Trophoblast cell (in vitro differentiated cells and primary cell): ENCODE measurements around the gene SPPL3.

ENCODE experiments used
- DNase-seq, 2 donors: peaks; one replicate each; pipeline ENCODE4 v3.0.0-alpha.2; 2016
- H2AFZ ChIP-seq: 2 replicates; pipeline ENCODE4 v1.6.1; 2013; ENCODE audit warnings: low read length, moderate library complexity, mild to moderate bottlenecking; ENCODE audit not compliant: insufficient read depth, poor library complexity
- H2AK5ac ChIP-seq: 2 replicates; pipeline ENCODE4 v1.6.1; 2013; ENCODE audit warnings: mild to moderate bottlenecking, low read length
- H2BK120ac ChIP-seq: 2 replicates; pipeline ENCODE4 v1.6.1; 2013; ENCODE audit warnings: low read length, mild to moderate bottlenecking, moderate library complexity; ENCODE audit not compliant: insufficient read depth, poor library complexity
- H2BK12ac ChIP-seq: 2 replicates; pipeline ENCODE4 v1.6.1; 2013; ENCODE audit warnings: mild to moderate bottlenecking, low read length, moderate library complexity
- H2BK5ac ChIP-seq: 2 replicates; pipeline ENCODE4 v1.6.1; 2013; ENCODE audit warnings: low read length, low read depth, moderate library complexity, mild to moderate bottlenecking; ENCODE audit not compliant: poor library complexity
- H3K14ac ChIP-seq: 2 replicates; pipeline ENCODE4 v1.6.1; 2013; ENCODE audit warnings: mild to moderate bottlenecking, low read length
- H3K18ac ChIP-seq: 2 replicates; pipeline ENCODE4 v1.6.1; 2013; ENCODE audit warnings: mild to moderate bottlenecking, low read length
- H3K23ac ChIP-seq: 2 replicates; pipeline ENCODE4 v1.6.1; 2013; ENCODE audit warnings: low read length
- H3K27ac ChIP-seq: 2 replicates; pipeline ENCODE4 v1.5.1; 2013; ENCODE audit warnings: low read depth, mild to moderate bottlenecking, inconsistent platforms, low read length, moderate library complexity
- H3K27me3 ChIP-seq: 2 replicates; pipeline ENCODE4 v1.6.1; 2013; ENCODE audit warnings: inconsistent platforms, mild to moderate bottlenecking, low read length, moderate library complexity; ENCODE audit not compliant: insufficient read depth
- H3K36me3 ChIP-seq, 2 experiments: 1 replicate in 1 of 2; 2 replicates in 1 of 2; pipeline ENCODE4 v1.6.1; 2013; ENCODE audit warnings: low read length in 2 of 2, mild to moderate bottlenecking in 2 of 2, moderate library complexity in 1 of 2; ENCODE audit not compliant: insufficient read depth in 2 of 2, control insufficient read depth in 1 of 2
- H3K4ac ChIP-seq: 2 replicates; pipeline ENCODE4 v1.6.1; 2013; ENCODE audit warnings: low read depth, mild to moderate bottlenecking, low read length, moderate library complexity
- H3K4me1 ChIP-seq, 2 experiments: 1 replicate in 1 of 2; 2 replicates in 1 of 2; pipeline ENCODE4 v1.6.1; 2013; ENCODE audit warnings: low read length in 2 of 2, mild to moderate bottlenecking in 2 of 2, moderate library complexity in 1 of 2; ENCODE audit not compliant: insufficient read depth in 2 of 2, control insufficient read depth in 1 of 2
- H3K4me2 ChIP-seq: 2 replicates; pipeline ENCODE4 v1.6.1; 2013; ENCODE audit warnings: inconsistent platforms, mild to moderate bottlenecking, low read length, moderate library complexity
- H3K4me3 ChIP-seq: 2 replicates; pipeline ENCODE4 v1.5.1; 2013; ENCODE audit warnings: mild to moderate bottlenecking, low read depth, low read length, inconsistent platforms
- H3K79me1 ChIP-seq: one replicate; pipeline ENCODE4 v1.6.1; 2013; ENCODE audit warnings: low read length
- H3K79me2 ChIP-seq: 2 replicates; pipeline ENCODE4 v1.6.1; 2013; ENCODE audit warnings: low read length, mild to moderate bottlenecking; ENCODE audit not compliant: control insufficient read depth, insufficient read depth, poor library complexity
- H3K9ac ChIP-seq: 2 replicates; pipeline ENCODE4 v1.6.1; 2013; ENCODE audit warnings: mild to moderate bottlenecking, low read length
- H3K9me3 ChIP-seq: 2 replicates; pipeline ENCODE4 v1.6.1; 2013; ENCODE audit warnings: low read depth, mild to moderate bottlenecking, control low read depth, inconsistent platforms, low read length; ENCODE audit not compliant: insufficient read depth
- H4K12ac ChIP-seq: 2 replicates; pipeline ENCODE4 v1.6.1; 2013; ENCODE audit warnings: low read depth, mild to moderate bottlenecking, low read length, moderate library complexity
- H4K8ac ChIP-seq: 2 replicates; pipeline ENCODE4 v1.6.1; 2013; ENCODE audit warnings: low read depth, mild to moderate bottlenecking, low read length, moderate library complexity
- H4K91ac ChIP-seq: one replicate; pipeline ENCODE4 v1.6.1; 2013; ENCODE audit warnings: low read depth, mild to moderate bottlenecking, low read length, moderate library complexity
- WGBS: extraction: QIAGEN DNeasy Blood & Tissue Kit; methylation state at CpG from one replicate; pipeline ENCODE4 v1.1.7; 2013; ENCODE audit warnings: missing lambda C conversion rate; ENCODE audit not compliant: insufficient read length, insufficient coverage; ENCODE audit errors: extremely low coverage; 5-methylcytosine and 5-hydroxymethylcytosine counted together

SPPL3 gene

GRCh38 chr12:120851444-120851843 is 52.7 kb downstream of the SPPL3 start:
- no peak overlapping the region for H2AK5ac ChIP-seq
- H3K14ac ChIP-seq: no peak overlapping the region
- H3K4me1 ChIP-seq: peaks cover 5 to 6% of the 10 kb centered on the region in 2 experiments
- H4K91ac ChIP-seq: no peak overlapping the region
- no peak overlapping the region for H3K4me2 ChIP-seq
- no peak overlapping the region for H2BK120ac ChIP-seq
- H3K9ac ChIP-seq: no peak overlapping the region
- peak overlapping the region; percentile 11 for H2BK12ac ChIP-seq
- H2AFZ ChIP-seq: no peak overlapping the region
- H3K18ac ChIP-seq: no peak overlapping the region
- H3K9me3 ChIP-seq: no peaks in the 10 kb centered on the region
- H3K27me3 ChIP-seq: no peaks in the 10 kb centered on the region
- peak in 1 of 2 donors; percentile 11 for DNase-seq
- H3K36me3 ChIP-seq: no peaks in the 10 kb centered on the region
- no CpG with 5 or more reads among the region's 7 CpGs for WGBS
- peak overlapping the region; percentile 31 for H2BK5ac ChIP-seq
- peak overlapping the region; percentile 57 for H3K4ac ChIP-seq
- H3K27ac ChIP-seq: no peak overlapping the region
- no peak overlapping the region for H4K8ac ChIP-seq
- no peaks in the 10 kb centered on the region for H3K79me2 ChIP-seq
- no peak overlapping the region for H4K12ac ChIP-seq
- H3K4me3 ChIP-seq: no peak overlapping the region
- peak overlapping the region; percentile 25 for H3K23ac ChIP-seq
- H3K79me1 ChIP-seq: peaks cover 2% of the 10 kb centered on the region

GRCh38 chr12:120849765-120850164 is 54.4 kb downstream of the SPPL3 start:
- no peak overlapping the region for H2BK5ac ChIP-seq

GRCh38 chr12:120847814-120848213 is 56.3 kb downstream of the SPPL3 start:
- no peak overlapping the region for H4K12ac ChIP-seq
- no peak overlapping the region for H3K23ac ChIP-seq
- no peak overlapping the region for H2BK12ac ChIP-seq
- no peak for DNase-seq
- no peak overlapping the region for H2AFZ ChIP-seq
- H3K9me3 ChIP-seq: no peaks in the 10 kb centered on the region
- no peak overlapping the region for H2AK5ac ChIP-seq
- H2BK120ac ChIP-seq: no peak overlapping the region
- H3K18ac ChIP-seq: no peak overlapping the region
- peaks cover 2% of the 10 kb centered on the region for H3K79me1 ChIP-seq
- no peak overlapping the region for H3K4ac ChIP-seq
- H3K27ac ChIP-seq: no peak overlapping the region
- H3K9ac ChIP-seq: no peak overlapping the region
- no peak overlapping the region for H3K14ac ChIP-seq
- no peak overlapping the region for H3K4me2 ChIP-seq
- peaks cover 5 to 6% of the 10 kb centered on the region in 2 experiments for H3K4me1 ChIP-seq
- H4K8ac ChIP-seq: no peak overlapping the region
- H3K79me2 ChIP-seq: no peaks in the 10 kb centered on the region
- no peak overlapping the region for H2BK5ac ChIP-seq
- H4K91ac ChIP-seq: no peak overlapping the region
- WGBS: no CpG with 5 or more reads among the region's 3 CpGs
- H3K36me3 ChIP-seq: no peaks in the 10 kb centered on the region
- H3K4me3 ChIP-seq: no peak overlapping the region
- H3K27me3 ChIP-seq: no peaks in the 10 kb centered on the region

More at GRCh38 chr12:120849765-120850164, 54.4 kb downstream of the SPPL3 start:
- H3K36me3 ChIP-seq: no peaks in the 10 kb centered on the region
- no peak overlapping the region for H3K4me2 ChIP-seq
- no peak overlapping the region for H3K9ac ChIP-seq
- no peak overlapping the region for H2BK12ac ChIP-seq
- H3K4ac ChIP-seq: no peak overlapping the region
- no peak overlapping the region for H3K4me3 ChIP-seq
- H3K79me1 ChIP-seq: peaks cover 2% of the 10 kb centered on the region
- H3K14ac ChIP-seq: no peak overlapping the region
- no peak overlapping the region for H3K23ac ChIP-seq
- no peak overlapping the region for H4K91ac ChIP-seq
- H2AK5ac ChIP-seq: no peak overlapping the region
- H2BK120ac ChIP-seq: no peak overlapping the region
- H4K8ac ChIP-seq: no peak overlapping the region
- no peak overlapping the region for H2AFZ ChIP-seq
- no peaks in the 10 kb centered on the region for H3K27me3 ChIP-seq
- no peaks in the 10 kb centered on the region for H3K79me2 ChIP-seq
- WGBS: no CpG with 5 or more reads among the region's 2 CpGs
- H3K9me3 ChIP-seq: no peaks in the 10 kb centered on the region
- H4K12ac ChIP-seq: no peak overlapping the region
- peak overlapping the region; percentile 43 for H3K27ac ChIP-seq
- H3K4me1 ChIP-seq: peaks cover 5 to 6% of the 10 kb centered on the region in 2 experiments
- no peak overlapping the region for H3K18ac ChIP-seq
- no peak for DNase-seq

GRCh38 chr12:120847392-120847791 is 56.8 kb downstream of the SPPL3 start:
- Histone ChIP-seq H3K4ac (no peak overlapping the region), H3K14ac (no peak overlapping the region)

More at GRCh38 chr12:120847392-120847791, 56.8 kb downstream of the SPPL3 start:
- peak in 1 of 2 donors; percentile 34 for DNase-seq
- Histone ChIP-seq H3K23ac (no peak overlapping the region), H4K91ac (no peak overlapping the region), H3K4me3 (no peak overlapping the region), H4K12ac (no peak overlapping the region), H3K9ac (no peak overlapping the region), H2AFZ (no peak overlapping the region), H2BK120ac (no peak overlapping the region), H3K18ac (no peak overlapping the region), H3K4me2 (no peak overlapping the region), H3K36me3 (no peaks in the 10 kb centered on the region), H3K9me3 (no peaks in the 10 kb centered on the region), H3K27ac (no peak overlapping the region), H3K79me2 (no peaks in the 10 kb centered on the region), H3K27me3 (no peaks in the 10 kb centered on the region), H2BK5ac (no peak overlapping the region), H3K4me1 (peaks cover 5 to 6% of the 10 kb centered on the region in 2 experiments), H4K8ac (no peak overlapping the region), H3K79me1 (peaks cover 2% of the 10 kb centered on the region), H2AK5ac (no peak overlapping the region), H2BK12ac (no peak overlapping the region)
- no CpG with 5 or more reads among the region's 4 CpGs for WGBS
